ENCODE data around the gene MRPS6.

MRPS6 gene

DNA sequence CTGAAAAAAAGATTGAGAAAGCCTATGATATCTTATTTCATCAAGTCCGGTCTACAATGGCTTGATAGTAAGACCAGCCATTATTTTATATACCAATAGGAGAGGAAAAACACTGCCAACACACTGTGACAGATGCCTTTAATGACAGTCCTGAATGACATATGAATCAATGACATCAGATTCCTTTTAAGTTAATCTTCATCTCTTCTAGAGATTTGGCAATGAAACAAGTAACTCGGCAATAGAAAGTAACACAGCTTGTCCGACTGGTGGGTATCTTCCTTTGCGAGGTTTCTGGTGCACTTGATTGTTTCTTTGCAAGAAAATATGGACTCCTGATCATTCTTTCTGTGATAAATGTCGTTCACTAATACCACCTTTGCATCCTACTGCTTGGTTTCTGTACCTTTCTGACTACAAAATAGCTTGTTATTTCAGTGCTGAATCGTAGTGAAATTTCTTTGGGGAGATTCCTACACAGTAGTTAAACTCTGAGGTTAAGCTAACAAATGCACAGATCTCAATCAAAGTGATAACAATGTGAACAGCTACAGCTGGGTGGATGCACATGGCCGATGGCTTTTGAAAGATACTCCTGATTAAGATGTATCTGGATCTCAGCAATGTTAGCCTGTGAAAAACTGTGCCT, 104.7 kb downstream of the MRPS6 start:
- in situ Hi-C loops (cut with MboI; ENCODE audit: low sequenced_read_pairs), result no loop called here

DNA sequence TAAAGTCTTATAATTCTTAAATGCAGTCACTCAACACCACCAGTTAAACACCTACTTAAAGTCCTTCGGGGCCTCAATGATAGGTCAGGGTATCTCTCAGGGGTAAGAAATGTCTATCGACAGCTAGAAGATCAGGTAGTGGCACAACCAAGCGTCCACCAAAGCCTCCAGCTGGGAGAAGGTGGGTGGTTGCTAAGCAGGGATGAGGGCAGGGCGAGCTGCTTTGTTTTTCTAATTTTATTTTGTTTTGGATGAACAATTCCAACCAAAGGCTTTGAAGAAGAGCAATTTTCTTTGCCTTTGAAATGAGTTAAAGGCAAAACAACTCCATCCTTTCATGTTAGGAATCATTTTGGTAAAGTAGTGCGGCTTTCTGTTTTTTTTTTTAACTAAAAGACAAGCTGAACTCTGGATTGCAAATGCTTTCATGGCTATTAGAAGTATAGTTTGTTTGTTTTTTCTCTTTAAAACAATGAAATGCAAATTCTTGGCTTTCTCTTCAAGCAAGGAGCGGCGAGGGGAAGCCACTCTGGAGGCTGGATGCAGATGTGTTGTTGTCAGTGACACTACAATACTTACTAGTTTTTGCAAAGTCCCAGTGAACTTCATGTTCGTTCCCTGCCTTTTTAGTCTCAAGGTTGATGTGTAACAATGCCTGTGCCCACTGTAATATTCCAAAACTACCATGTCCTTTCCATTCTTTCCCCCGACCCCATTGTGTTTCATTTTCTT, 106.0 kb downstream of the MRPS6 start:
- in situ Hi-C loops (cut with MboI; ENCODE audit: low sequenced_read_pairs), result no loop called here

DNA sequence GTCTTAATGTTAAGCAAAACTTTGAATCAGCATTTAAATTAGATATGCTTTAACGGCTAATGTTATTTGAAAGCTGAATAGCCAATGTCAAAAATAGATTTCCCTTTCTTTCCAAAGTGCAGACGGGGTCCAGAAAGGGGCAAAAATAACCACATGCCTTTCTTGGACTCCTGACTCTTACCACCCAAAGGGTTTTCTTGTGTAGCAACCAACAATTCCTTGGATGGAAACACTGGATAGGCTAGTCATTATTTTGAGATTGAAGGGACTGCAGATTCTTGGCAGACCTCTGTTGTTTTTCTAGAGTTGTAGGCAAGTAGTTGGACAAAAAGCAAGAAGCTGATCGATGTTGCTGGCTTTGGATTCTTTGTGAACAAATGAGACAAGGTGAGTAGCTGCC, 107.0 kb downstream of the MRPS6 start:
- in situ Hi-C loops (cut with MboI; ENCODE audit: low sequenced_read_pairs), result no loop called here

DNA sequence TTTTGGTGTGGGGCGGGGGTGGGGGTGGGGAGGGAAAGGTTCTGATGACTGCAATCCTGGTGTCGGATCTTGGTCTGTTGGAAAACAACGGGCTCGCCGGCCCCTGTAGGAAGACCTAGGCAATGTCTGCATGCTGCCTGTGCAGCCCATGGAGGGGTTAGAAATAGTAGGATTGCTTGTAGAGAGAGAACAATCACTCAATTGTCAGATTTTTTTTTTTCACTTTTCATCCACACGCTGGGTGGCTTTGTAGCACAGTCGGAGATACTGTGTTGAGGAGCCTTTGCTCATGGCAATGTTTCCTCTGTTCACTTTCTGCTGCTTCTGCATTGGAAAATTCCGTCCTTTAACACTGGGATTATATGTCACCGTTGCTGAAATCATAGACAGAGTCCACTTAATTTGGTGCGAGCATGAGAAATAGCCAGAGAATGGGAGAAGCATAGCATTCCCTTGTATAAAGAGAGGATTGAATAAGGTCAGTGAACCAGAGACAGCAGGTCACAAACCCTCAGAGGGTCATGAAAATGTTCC, 107.5 kb downstream of the MRPS6 start:
- in situ Hi-C loops (cut with MboI; ENCODE audit: low sequenced_read_pairs), result no loop called here

DNA sequence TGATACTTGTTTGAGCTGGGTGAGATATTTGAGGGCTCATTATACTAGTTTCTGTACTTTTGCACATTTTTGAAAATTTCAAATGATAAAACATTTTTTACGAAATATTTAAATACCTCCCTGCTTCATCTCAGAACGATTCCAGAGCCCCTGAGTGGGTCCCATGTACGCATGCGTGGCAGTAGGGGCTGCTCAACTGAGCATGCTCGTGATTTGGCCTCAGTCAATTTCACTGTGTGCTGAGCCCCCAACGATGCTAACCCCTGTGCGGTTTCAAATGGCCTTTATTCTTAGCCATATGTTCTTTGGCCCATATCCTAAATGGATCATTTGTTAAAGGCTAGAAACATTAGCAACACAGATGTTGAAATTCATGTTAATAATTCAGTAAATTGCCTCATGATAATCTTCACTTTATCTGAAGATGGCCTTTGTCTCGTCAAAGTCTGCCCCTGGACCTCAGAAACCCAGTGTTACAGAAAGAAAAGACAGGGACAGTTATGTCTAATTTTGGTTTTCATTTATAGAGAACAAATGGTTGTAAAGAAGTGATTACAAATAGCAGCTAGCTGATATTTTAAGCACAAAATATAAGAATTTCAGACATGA, 108.2 kb downstream of the MRPS6 start:
- in situ Hi-C loops (cut with MboI; ENCODE audit: low sequenced_read_pairs), result no loop called here

DNA sequence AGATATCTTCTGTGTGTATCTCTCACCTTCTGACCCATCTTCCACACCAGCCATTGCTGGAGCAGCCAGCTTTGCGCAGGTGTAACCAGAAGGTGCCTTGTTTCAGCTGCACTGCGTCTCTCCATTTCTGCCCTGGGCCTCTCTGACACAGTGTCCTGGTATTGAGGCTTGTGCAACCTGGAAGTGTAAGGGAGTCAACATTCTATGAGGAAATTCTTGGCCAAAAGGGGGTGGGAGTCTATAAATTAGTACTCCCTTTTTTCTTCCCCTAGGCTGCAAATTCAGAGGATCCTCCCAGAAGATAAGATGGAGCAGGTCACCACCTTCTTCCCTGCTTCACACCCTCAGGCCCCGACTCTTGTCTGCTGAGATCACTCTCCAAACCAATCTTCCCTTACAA, 109.1 kb downstream of the MRPS6 start:
- in situ Hi-C loops (cut with MboI; ENCODE audit: low sequenced_read_pairs), result no loop called here

DNA sequence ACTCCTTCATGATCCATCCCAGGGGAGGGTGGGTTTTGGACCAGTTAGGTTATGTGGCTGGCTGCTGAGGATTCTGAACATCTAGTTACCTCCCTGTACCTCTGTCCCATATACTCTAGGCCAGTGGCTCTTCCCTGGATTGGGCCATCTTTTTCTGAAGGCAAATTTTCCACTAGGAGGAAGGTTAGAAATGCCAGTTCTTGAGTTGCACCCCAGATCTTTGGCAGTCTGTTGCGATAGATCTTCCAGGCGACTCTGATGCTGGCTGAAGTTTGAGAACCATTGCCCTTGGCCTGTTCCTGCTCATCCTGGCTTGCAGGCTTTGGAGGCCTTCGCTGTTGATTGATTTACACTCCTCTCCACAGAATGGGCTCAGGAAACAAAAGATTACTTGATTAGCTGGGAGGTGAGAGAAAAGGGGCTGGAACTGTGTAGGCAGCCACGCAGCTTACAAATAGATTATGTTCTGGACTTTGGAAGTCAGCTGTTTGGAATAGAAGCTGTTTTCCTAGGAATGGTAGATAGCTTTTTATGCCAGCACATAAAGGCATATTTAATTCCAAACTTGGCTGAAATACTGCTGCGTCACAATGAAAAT, 110.1 kb downstream of the MRPS6 start:
- in situ Hi-C loops (cut with MboI; ENCODE audit: low sequenced_read_pairs), result no loop called here

DNA sequence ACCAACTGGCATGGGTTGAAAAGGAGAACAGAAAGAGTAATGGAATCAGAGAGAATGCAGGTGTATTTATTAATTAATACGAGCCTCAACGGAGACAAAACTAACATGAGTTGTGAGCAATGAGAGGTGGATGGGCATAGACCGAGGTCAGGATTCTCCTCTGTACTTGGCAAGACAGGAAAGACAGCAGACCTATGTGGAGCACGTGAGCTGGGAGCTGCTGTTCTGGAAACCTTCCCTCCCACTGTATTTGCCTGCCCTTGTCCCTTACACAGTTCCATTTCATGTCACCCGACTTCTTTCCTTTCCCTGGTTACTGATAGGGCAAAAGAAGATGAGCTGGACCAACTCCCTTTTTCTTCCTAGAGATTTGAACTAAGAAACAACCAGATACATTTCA, 110.9 kb downstream of the MRPS6 start:
- in situ Hi-C loops (cut with MboI; ENCODE audit: low sequenced_read_pairs), result no loop called here

DNA sequence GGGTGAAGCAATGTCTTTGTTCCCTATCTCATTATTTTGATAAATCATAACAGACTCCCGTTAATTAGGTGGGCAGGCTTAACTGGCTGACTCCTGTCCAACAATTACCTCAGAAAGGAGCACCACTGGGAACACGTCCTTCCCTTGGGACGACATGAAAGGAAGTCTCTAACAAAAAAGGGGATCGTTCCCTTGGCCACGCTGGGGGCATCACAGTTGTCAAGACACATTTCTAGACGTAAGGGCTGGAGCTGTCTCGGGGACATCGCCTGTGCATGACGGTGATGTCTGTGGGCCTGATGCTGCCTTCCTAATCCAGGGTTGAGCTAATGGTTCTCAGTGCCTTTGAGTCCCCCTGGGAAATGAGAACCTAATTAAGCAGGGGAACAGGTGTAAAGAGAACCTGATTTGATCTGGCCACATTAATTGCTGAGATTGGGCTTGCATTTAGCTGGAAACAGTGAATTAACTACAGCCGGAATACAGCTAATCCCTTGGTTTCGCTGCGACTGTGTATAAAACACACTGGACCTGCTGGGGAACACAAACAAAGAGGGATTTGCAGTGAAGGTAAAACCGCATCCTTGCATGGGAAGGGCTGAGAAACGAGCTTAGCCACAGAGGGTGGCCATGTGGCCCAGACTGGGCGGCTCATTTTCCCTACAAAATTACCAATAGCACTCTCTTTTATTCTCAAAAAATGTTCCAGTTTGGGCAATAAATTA, 111.8 kb downstream of the MRPS6 start:
- in situ Hi-C loops (cut with MboI; ENCODE audit: low sequenced_read_pairs), result no loop called here

DNA sequence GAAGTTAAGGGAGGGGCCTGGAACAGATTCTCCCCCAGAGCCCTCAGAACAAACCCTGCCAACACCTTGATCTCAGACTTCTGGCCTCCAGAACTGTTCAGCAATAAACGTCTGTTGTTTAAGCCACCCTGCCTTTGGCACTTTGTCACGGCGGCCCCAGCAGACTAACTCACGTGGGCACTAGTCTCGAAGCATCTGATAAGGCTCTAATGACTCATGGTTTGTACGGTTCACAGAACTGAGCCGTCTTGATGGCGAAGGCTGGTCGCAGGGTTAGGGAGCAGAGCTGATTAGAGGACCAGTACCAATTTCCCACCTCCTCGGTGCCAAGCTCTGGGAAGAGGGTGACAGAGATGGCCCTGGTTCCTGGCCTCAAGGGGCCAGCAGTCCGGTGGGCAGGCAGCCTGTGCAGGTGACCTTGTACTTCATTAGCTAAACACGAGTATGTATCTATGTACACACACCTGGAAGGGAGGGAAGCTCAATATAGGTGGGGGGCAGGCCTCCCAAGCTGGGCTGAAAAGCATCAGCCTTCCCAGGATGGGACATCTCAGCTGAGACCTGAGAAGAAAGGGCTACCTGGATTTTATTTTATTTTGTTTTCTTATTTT, 112.8 kb downstream of the MRPS6 start:
- in situ Hi-C loops (cut with MboI; ENCODE audit: low sequenced_read_pairs), result no loop called here

DNA sequence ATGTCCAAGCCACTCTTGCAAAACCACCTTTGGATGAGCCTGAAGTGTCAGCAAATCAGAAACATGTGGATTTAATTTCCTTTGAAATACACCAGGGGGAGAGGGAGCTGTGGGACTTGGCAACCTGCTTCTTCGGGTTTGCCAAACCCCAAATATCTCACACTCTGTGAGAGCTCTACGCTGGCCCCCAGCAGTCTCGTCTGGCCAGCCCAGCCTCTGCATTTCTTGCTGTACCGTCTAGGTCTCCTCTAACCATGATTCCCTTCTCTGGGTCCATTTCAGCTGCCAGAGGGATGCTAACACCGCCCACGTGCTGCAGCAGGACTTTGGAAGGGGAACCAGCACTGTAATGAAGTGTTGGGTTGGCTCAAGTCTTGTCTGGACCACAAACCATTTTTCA, 114.6 kb downstream of the MRPS6 start:
- in situ Hi-C loops (cut with MboI; ENCODE audit: low sequenced_read_pairs), result no loop called here

DNA sequence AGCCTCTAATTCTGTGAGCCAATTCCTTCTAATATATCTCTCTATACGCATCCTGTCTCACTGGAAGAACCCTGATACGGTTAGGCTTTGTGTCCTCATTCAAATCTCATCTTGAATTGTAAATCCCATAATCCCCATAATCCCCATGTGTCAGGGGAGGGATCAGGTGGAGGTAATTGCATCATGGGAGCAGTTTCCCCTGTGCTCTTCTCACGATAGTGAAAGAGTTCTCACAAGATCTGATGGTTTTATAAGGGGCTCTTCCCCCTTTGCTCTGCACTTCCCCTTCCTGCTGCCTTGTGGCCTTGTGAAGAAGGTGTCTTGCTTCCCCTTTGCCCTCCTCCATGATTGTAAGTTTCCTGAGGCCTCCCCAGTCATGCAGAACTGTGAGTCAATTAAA, 116.1 kb downstream of the MRPS6 start:
- in situ Hi-C loops (cut with MboI; ENCODE audit: low sequenced_read_pairs), result no loop called here

DNA sequence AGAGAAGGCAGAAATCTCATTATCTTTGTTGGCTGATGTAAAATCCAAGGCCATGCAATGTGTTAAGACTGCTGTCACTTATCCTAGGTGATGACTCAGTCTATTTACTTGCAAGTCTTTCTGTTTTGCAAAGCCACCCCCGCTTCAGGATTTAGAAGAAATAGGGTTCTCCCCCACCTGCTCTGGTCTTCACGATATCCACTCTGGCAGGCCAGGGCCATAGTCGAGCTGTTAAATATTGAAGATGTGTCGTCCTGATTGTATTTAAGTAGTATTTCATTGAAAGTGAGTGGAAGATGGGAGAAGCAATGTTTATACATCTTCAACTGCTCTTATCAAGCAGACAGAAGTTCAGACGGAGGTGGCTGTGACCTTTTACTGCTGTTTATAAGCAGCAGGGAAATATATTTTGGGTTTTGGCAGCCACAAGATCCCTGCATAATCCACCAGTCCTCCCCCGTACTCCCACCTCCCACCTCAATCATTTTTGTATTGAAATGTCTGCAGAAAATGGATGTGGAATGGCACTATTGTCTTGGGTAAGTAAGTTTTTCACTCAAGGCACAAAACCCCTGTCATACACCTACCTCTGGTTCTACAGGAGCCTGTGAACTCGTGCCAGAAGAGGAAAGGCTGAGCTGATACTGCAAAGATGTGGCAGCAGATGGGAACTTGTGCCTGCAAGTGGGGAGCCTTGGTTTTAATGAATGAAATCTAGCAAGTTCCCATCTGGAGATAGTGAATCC, 117.4 kb downstream of the MRPS6 start:
- in situ Hi-C loops (cut with MboI; ENCODE audit: low sequenced_read_pairs), result no loop called here

DNA sequence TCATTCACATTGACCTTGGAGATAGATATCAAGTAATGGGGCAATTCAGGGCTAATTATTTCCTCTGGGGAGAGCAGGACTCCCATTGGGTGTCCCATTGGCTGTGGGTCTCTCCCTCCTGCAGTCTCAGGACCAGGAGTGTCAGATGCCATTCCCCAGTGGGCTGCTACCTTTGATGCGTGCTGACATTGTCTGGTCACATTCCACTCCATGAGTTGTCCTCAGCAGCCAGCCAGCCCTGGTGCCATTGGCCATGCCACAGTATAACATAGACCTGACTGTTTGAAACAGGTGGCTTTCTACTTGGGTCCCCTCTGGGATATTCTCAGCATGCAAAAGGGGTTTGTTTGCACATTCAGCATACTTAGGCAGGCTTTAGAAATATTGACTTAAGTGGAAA, 118.5 kb downstream of the MRPS6 start:
- in situ Hi-C loops (cut with MboI; ENCODE audit: low sequenced_read_pairs), result no loop called here
